ENCODE data around the gene SGK2.

SGK2 gene

GRCh38 chr20:43603124-43603523, 44.3 kb downstream of the SGK2 start:
- no peak for TF ChIP-seq PATZ1 (tag by site-specific recombination; IDR thresholded peaks at IDR 0.05)
- TF ChIP-seq ZNF184 (tag by site-specific recombination; IDR thresholded peaks at IDR 0.05), result no peak
- no peak for TF ChIP-seq ZNF513 (tag by site-specific recombination; IDR thresholded peaks at IDR 0.05)
- TF ChIP-seq ZNF580 (tag by site-specific recombination; IDR thresholded peaks at IDR 0.05), result no peak
- no peak for TF ChIP-seq SCRT2 (tag by site-specific recombination; IDR thresholded peaks at IDR 0.05)
- TF ChIP-seq ZNF416 (tag by site-specific recombination; IDR thresholded peaks at IDR 0.05), result no peak
- TF ChIP-seq KLF1 (tag by site-specific recombination; IDR thresholded peaks at IDR 0.05), result no peak
- TF ChIP-seq ZNF366 (tag by site-specific recombination; conservative IDR thresholded peaks at IDR 0.05), result no peak
- TF ChIP-seq RBAK (tag by site-specific recombination; IDR thresholded peaks at IDR 0.05), result no peak
- TF ChIP-seq SP7 (tag by site-specific recombination; IDR thresholded peaks at IDR 0.05), result no peak
- TF ChIP-seq KLF17 (tag by site-specific recombination; IDR thresholded peaks at IDR 0.05), result no peak
- TF ChIP-seq HOXD13 (CRISPR knock-in tag; IDR thresholded peaks at IDR 0.05; ENCODE audit: borderline replicate concordance), result no peak
- no peak for TF ChIP-seq ZNF26 (tag by site-specific recombination; IDR thresholded peaks at IDR 0.05)
- no peak for TF ChIP-seq ZNF280D (tag by site-specific recombination; IDR thresholded peaks at IDR 0.05)
- TF ChIP-seq ZBTB44 (tag by site-specific recombination; IDR thresholded peaks at IDR 0.05), result no peak
- no peak for TF ChIP-seq ZNF146 (tag by site-specific recombination; IDR thresholded peaks at IDR 0.05)
- TF ChIP-seq BCL6B (tag by site-specific recombination; IDR thresholded peaks at IDR 0.05), result no peak
- no peak for TF ChIP-seq ZNF221 (tag by site-specific recombination; IDR thresholded peaks at IDR 0.05; ENCODE audit: borderline replicate concordance)
- ChIA-PET CTCF (no interaction called here), POLR2A (no interaction called here)
- Histone ChIP-seq H3K9me3 (ENCODE audit: control insufficient read depth, insufficient read depth, low read depth, low read length) (no peaks in the 10 kb centered on the region), H3K27ac (ENCODE audit: extremely low read depth, low read depth, low read length) (no peak overlapping the region), H3K4me1 (ENCODE audit: control insufficient read depth, insufficient read depth, low read length) (no peaks in the 10 kb centered on the region), H3K4me3 (ENCODE audit: low read depth, low read length) (no peak overlapping the region), H3K36me3 (ENCODE audit: control insufficient read depth in 2 of 2, insufficient read depth in 1 of 2, low read length in 2 of 2) (peaks cover 28 to 56% of the 10 kb centered on the region in 2 experiments; a peak in 2 of 3 replicates)

All from HEK293 (cell line).